HepG2 (cell line): Measurements from ENCODE around the gene ZBTB46. TPM values are rescaled to one million over a fixed set of nuclear protein-coding genes. Genes with fewer than 3 reads are reported as not detected.

Experiments used
- ATAD3A ChIP-seq: sonication (generic); formaldehyde crosslinking; IDR thresholded peaks from 2 replicates; pipeline ENCODE4 v1.4.0; 2020; ENCODE audit warnings: missing genetic modification reagents
- DMTF1 ChIP-seq: sonication (generic); formaldehyde crosslinking; IDR thresholded peaks from 2 replicates; pipeline ENCODE4 v1.4.0; 2020; ENCODE audit warnings: mild to moderate bottlenecking, missing genetic modification reagents
- ELF4 ChIP-seq: sonication (generic); formaldehyde crosslinking; IDR thresholded peaks from 2 replicates; pipeline ENCODE4 v1.5.0; 2020; ENCODE audit warnings: missing genetic modification reagents, mild to moderate bottlenecking, moderate library complexity, borderline replicate concordance
- FIP1L1 ChIP-seq: fragments of 200-400 bp; formaldehyde crosslinking; IDR thresholded peaks from 2 replicates; pipeline ENCODE4 v1.6.1; 2018; ENCODE audit warnings: low read depth, mild to moderate bottlenecking, low read length, moderate library complexity, borderline replicate concordance; ENCODE audit not compliant: insufficient read depth
- GTF2F1 ChIP-seq: fragments of 150-350 bp; IDR thresholded peaks from 2 replicates; pipeline ENCODE4 v1.6.1; 2014; ENCODE audit warnings: low read length
- HOXA9 ChIP-seq: sonication (generic); formaldehyde crosslinking; IDR thresholded peaks from 2 replicates; pipeline ENCODE4 v1.8.1; 2022; ENCODE audit warnings: missing genetic modification reagents, mild to moderate bottlenecking, moderate library complexity, borderline replicate concordance
- LCORL ChIP-seq, 2 experiments: fragments of 450-650 bp in 1 of 2; sonication (generic) in 1 of 2; formaldehyde crosslinking in 1 of 2; IDR thresholded peaks; 2 replicates each; pipeline versions ENCODE4 v1.5.0 to v1.6.1; 2017 to 2020; ENCODE audit warnings: antibody characterized with exemption in 1 of 2, missing genetic modification reagents in 1 of 2
- MAZ ChIP-seq, 2 experiments: sonication (generic) in 1 of 2; formaldehyde crosslinking in 1 of 2; IDR thresholded peaks; 2 replicates each; pipeline versions ENCODE4 v1.5.0 to v1.6.1; 2012 to 2020; ENCODE audit warnings: low read depth in 2 of 2, mild to moderate bottlenecking in 2 of 2, borderline replicate concordance in 1 of 2, improper control_type of control experiment in 1 of 2, low read length in 1 of 2, missing genetic modification reagents in 1 of 2, moderate library complexity in 1 of 2
- MTA1 ChIP-seq: sonication (generic); formaldehyde crosslinking; IDR thresholded peaks from 2 replicates; pipeline ENCODE4 v1.4.0; 2020; ENCODE audit warnings: missing genetic modification reagents, mild to moderate bottlenecking, borderline replicate concordance
- NBN ChIP-seq: fragments of 450-650 bp; conservative IDR thresholded peaks from 2 replicates; pipeline ENCODE4 v1.6.1; 2017
- POLR2AphosphoS5 ChIP-seq: IDR thresholded peaks from 2 replicates; pipeline ENCODE4 v1.6.1; 2012; ENCODE audit warnings: low read depth, low read length
- RBAK ChIP-seq: sonication (generic); formaldehyde crosslinking; IDR thresholded peaks from 2 replicates; pipeline ENCODE4 v1.5.1; 2020; ENCODE audit warnings: mild to moderate bottlenecking, missing genetic modification reagents
- SIN3B ChIP-seq: fragments of 150-350 bp; IDR thresholded peaks from 2 replicates; pipeline ENCODE4 v1.6.1; 2014; ENCODE audit warnings: low read length
- SMAD3 ChIP-seq: sonication (generic); formaldehyde crosslinking; IDR thresholded peaks from 2 replicates; pipeline ENCODE4 v1.4.0; 2020; ENCODE audit warnings: missing genetic modification reagents
- TFE3 ChIP-seq: IDR thresholded peaks from 2 replicates; pipeline ENCODE4 v1.6.1; 2016
- THAP8 ChIP-seq: sonication (generic); formaldehyde crosslinking; IDR thresholded peaks from 2 replicates; pipeline ENCODE4 v1.5.1; 2020; ENCODE audit warnings: missing genetic modification reagents, mild to moderate bottlenecking, borderline replicate concordance
- U2AF2 ChIP-seq: fragments of 200-400 bp; formaldehyde crosslinking; IDR thresholded peaks from 2 replicates; pipeline ENCODE4 v1.6.1; 2017; ENCODE audit warnings: low read depth, mild to moderate bottlenecking, low read length
- ZNF205 ChIP-seq: IDR thresholded peaks from 2 replicates; pipeline ENCODE4 v1.6.1; 2018; ENCODE audit warnings: missing biosample characterization, missing genetic modification reagents
- ZNF33A ChIP-seq: sonication (generic); formaldehyde crosslinking; IDR thresholded peaks from 2 replicates; pipeline ENCODE4 v1.5.1; 2020; ENCODE audit warnings: missing genetic modification reagents, mild to moderate bottlenecking, moderate library complexity, borderline replicate concordance
- ZNF577 ChIP-seq: sonication (generic); formaldehyde crosslinking; IDR thresholded peaks from 2 replicates; pipeline ENCODE4 v1.4.0; 2020; ENCODE audit warnings: mild to moderate bottlenecking, low read depth, missing genetic modification reagents, borderline replicate concordance
- ZNF605 ChIP-seq: sonication (generic); formaldehyde crosslinking; IDR thresholded peaks from 2 replicates; pipeline ENCODE4 v1.8.0; 2022; ENCODE audit warnings: mild to moderate bottlenecking, missing genetic modification reagents
- ZNF672 ChIP-seq: sonication (generic); formaldehyde crosslinking; IDR thresholded peaks from 2 replicates; pipeline ENCODE4 v1.8.1; 2022; ENCODE audit warnings: missing genetic modification reagents
- ZNF768 ChIP-seq: sonication (generic); formaldehyde crosslinking; IDR thresholded peaks from 2 replicates; pipeline ENCODE4 v1.4.0; 2020; ENCODE audit warnings: missing genetic modification reagents
- ZSCAN5A ChIP-seq: sonication (generic); formaldehyde crosslinking; IDR thresholded peaks from 2 replicates; pipeline ENCODE4 v1.8.0; 2022; ENCODE audit warnings: mild to moderate bottlenecking, missing genetic modification reagents, borderline replicate concordance
- polyA plus RNA-seq, 8 experiments: library from polyadenylated mRNA; depleted of rRNA in 3 of 8; stranded (reverse) in 7 of 8; unstranded in 1 of 8; fragments of >200 nt; fragmentation: Illumina TruSeq in 4 of 8; extraction: Trizol in 4 of 8; gene quantifications; 2 replicates each; pipeline versions ENCODE4 v1.2.1 to v1.2.3, GENCODE V29; 2011 to 2016; ENCODE audit warnings: low read depth in 4 of 8, missing spikeins in 1 of 8, mixed read lengths in 1 of 8; ENCODE audit not compliant: insufficient read depth in 1 of 8
- total RNA-seq, 5 experiments: library from RNA; depleted of rRNA; stranded (reverse); fragments of >200 nt; fragmentation: Illumina TruSeq; extraction: Trizol; gene quantifications; 2 replicates each; pipeline ENCODE4 v1.2.3, GENCODE V29; 2016; ENCODE audit warnings: low read depth in 1 of 5

The ZBTB46 gene
- total and polyA plus RNA-seq, 2 of the 13 experiments (the other 11 are each of a cell fraction or from before 2014, with no cell fraction given): 1.6 to 13.5 TPM

- TF ChIP-seq MTA1 (CRISPR knock-in tag): no peak; the same call in 1 of the 2 replicates
- TF ChIP-seq SIN3B: no peak
- TF ChIP-seq NBN: no peak
- TF ChIP-seq HOXA9: no peak
- TF ChIP-seq ZNF605 (CRISPR knock-in tag): no peak
- TF ChIP-seq ZSCAN5A (CRISPR knock-in tag): no peak
- no peak for TF ChIP-seq ZNF205 (CRISPR knock-in tag)
- no peak for TF ChIP-seq GTF2F1
- TF ChIP-seq POLR2AphosphoS5: peak; percentile 7; the same call in 1 of the 2 replicates
- no peak for TF ChIP-seq ATAD3A (CRISPR knock-in tag)
- TF ChIP-seq ZNF672 (CRISPR knock-in tag): no peak
- no peak for TF ChIP-seq TFE3 (CRISPR knock-in tag)
- TF ChIP-seq RBAK (CRISPR knock-in tag): no peak
- TF ChIP-seq ELF4 (CRISPR knock-in tag): no peak
- TF ChIP-seq SMAD3 (CRISPR knock-in tag): no peak
- TF ChIP-seq THAP8 (CRISPR knock-in tag): 0 out of 2 replicates have a peak, but pooled peaks have one; percentile 8
- no peak for TF ChIP-seq DMTF1 (CRISPR knock-in tag)
- no peak for TF ChIP-seq ZNF577 (CRISPR knock-in tag)
- no peak for TF ChIP-seq MAZ (IDR thresholded peaks at IDR 0.05; ENCODE audit: borderline replicate concordance, low read depth, low read length)
- TF ChIP-seq MAZ (CRISPR knock-in tag; IDR thresholded peaks at IDR 0.05; ENCODE audit: low read depth): peak; percentile 51; the same call in 1 of the 2 replicates
- no peak for TF ChIP-seq LCORL (IDR thresholded peaks at IDR 0.05)
- peak; percentile 57; the same call in 1 of the 2 replicates for TF ChIP-seq LCORL (CRISPR knock-in tag; IDR thresholded peaks at IDR 0.05)
- no peak for TF ChIP-seq FIP1L1
- no peak for TF ChIP-seq ZNF33A (CRISPR knock-in tag)
- TF ChIP-seq U2AF2: 0 out of 2 replicates have a peak, but pooled peaks have one; percentile 10
- no peak; the same call in 1 of the 2 replicates for TF ChIP-seq ZNF768 (CRISPR knock-in tag)
Observed at GRCh38 chr20:63734111-63734945, 96.7 kb downstream of the ZBTB46 start (continued).
